GM12891 (cell line): ENCODE results near the gene CRTC3.
"Not testable (repeated sequence)": the region's sequence is repeated elsewhere in the genome, so short reads cannot be mapped to it uniquely, and the experiment has no call there.

ENCODE experiments used
- DNase-seq: peaks from one replicate; pipeline ENCODE4 v3.0.0; 2011; ENCODE audit warnings: low spot score; ENCODE audit not compliant: insufficient read length
- FAIRE-seq: peaks from 2 replicates; lab custom pipeline; 2011; peaks lifted over from hg19 to GRCh38; lab: Jason Lieb, UNC
- PAX5 ChIP-seq: IDR thresholded peaks from 2 replicates; pipeline ENCODE4 v1.6.1; 2011; ENCODE audit warnings: low read length, moderate library complexity, mild to moderate bottlenecking; ENCODE audit not compliant: insufficient read depth, severe bottlenecking
- POLR2A ChIP-seq: IDR thresholded peaks from 2 replicates; pipeline ENCODE4 v1.6.1; 2011; ENCODE audit warnings: low read depth, low read length, control low read depth
- POLR2AphosphoS5 ChIP-seq: IDR thresholded peaks from 2 replicates; pipeline ENCODE4 v1.6.1; 2011; ENCODE audit warnings: low read depth, low read length, control low read depth
- POU2F2 ChIP-seq: IDR thresholded peaks from 2 replicates; pipeline ENCODE4 v1.6.1; 2011; ENCODE audit warnings: low read depth, mild to moderate bottlenecking, control low read depth, low read length, moderate library complexity
- SPI1 ChIP-seq: IDR thresholded peaks from 2 replicates; pipeline ENCODE4 v1.6.1; 2011; ENCODE audit warnings: low read depth, low read length, control low read depth
- TAF1 ChIP-seq: IDR thresholded peaks from 2 replicates; pipeline ENCODE4 v1.6.1; 2011; ENCODE audit warnings: low read depth, low read length, control low read depth

Gene CRTC3

GRCh38 chr15:90671216-90671615 lies 141.5 kb downstream of the CRTC3 start:
- DNase-seq (no peak), FAIRE-seq (no peak)
- TF ChIP-seq POLR2AphosphoS5 (no peak), SPI1 (no peak), PAX5 (no peak), TAF1 (no peak), POU2F2 (no peak), POLR2A (no peak)

DNA sequence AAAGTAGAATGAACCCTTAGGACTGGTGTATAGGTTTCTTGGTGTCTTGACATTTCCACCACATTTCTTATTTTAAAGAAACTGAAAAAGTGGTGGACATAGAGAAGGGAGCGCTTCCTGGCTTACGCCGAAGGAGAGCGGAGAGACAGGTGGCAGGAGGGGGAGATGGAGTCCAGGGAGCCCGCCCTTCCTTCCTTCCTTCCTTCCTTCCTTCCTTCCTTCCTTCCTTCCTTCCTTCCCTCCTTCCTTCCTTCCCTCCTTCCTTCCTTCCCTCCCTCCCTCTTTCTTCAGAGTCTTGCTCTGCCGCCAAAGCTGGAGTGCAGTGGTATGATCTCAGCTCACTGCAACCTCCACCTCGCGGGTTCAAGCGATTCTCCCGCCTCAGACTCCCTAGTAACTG lies 143.6 kb downstream of the CRTC3 start:
- FAIRE-seq, DNase-seq: not testable (repeated sequence)

DNA sequence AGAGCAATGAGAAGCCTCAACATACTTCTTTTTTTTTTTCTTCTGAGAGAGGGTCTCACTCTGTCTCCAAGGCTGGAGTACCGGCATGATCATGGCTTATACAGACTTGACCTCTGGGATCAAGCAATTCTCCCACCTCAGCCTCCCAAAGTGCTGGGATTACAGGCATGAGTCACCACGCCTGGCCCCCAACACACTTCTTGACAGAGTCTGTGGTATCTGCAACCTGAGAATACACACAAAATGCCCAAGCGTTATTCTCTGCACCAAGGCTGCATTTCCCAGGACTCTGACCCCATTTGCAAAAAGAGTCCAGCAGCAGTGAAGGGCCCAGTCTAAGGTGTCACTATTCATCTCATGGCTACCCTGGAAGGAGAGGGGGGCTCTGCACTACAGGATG lies 144.8 kb downstream of the CRTC3 start:
- no peak for TF ChIP-seq POU2F2
- DNase-seq: no peak
- no peak for FAIRE-seq

DNA sequence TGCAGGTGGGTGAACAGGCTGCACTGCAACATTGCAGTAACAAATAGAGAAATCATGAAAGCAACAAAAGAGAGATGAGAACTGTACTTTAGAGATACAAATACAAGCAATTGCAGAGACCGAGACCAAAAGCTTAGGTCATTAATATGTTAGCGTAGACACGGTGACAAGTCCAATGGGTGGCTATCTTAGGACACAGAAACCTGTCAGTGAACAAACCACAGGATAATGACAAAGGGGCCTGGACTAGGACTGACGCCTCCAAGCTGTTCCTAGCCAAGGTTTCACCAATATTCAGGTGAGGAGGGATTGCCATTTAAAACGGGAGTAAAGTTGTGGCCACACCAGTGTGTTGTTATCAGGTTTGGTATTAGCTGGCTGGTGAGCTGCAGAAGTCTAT lies 145.7 kb downstream of the CRTC3 start:
- FAIRE-seq: no peak
- TF ChIP-seq POLR2A (no peak), TAF1 (no peak), POLR2AphosphoS5 (no peak), PAX5 (no peak), SPI1 (no peak), POU2F2 (no peak)
- DNase-seq: no peak

GRCh38 chr15:90677807-90678790 lies 148.4 kb downstream of the CRTC3 start:
- FAIRE-seq (peak; percentile 76), DNase-seq (no peak)
- TF ChIP-seq POLR2A (no peak), TAF1 (no peak), SPI1 (no peak), POU2F2 (no peak), POLR2AphosphoS5 (no peak), PAX5 (no peak)

DNA sequence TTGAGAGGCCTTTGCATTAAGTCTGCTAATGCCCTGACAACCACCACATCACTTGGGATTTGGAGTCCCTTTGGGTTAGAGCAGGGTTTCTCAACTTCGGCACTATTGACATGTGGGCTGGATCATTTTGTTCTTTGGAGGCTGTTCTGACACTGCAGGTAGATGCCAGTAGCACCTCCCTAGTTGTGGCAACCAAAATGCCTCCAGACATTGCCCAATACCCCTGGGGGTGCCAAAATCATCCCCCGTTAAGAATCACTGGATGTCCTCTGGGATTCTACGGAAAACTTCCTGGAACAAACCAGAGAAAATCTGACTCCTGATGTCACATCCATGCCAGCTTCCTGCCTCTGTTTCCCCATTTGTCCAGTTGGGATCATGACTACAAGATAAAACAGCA lies 150.2 kb downstream of the CRTC3 start:
- FAIRE-seq: no peak
- no peak for TF ChIP-seq PAX5
- TF ChIP-seq POU2F2: no peak
- no peak for TF ChIP-seq SPI1
- TF ChIP-seq TAF1: no peak
- TF ChIP-seq POLR2AphosphoS5: no peak
- no peak for TF ChIP-seq POLR2A

DNA sequence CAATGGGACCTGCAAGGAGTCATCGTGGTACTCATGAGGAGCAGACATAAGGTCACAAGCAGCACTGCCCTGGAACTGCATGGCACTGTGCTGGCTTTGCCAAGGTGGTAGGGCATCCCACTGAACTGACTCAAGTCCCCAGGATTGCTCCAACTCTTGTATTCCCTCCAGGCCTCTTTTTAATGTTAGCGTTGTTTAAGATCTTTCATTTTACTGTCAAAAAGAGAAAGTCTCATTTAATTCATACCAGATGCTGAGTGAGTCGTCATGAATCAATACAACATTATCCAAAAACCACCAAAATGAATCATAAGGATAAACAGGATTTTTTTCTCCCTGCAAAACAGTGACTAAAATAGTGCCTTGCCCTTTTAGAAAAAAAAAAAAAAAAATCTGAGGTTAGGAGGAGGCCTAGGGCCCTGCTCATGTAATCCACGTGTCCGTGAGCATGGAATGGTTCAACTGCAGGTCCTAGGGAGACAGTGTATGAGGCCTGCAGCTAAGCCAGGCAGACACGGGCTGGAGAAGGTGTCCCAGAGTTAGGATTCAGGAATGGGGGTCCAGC lies 150.7 kb downstream of the CRTC3 start:
- no peak for FAIRE-seq
- DNase-seq: no peak
- TF ChIP-seq SPI1 (no peak), POLR2AphosphoS5 (no peak), TAF1 (no peak), POLR2A (no peak), PAX5 (no peak), POU2F2 (no peak)

More for the DNA sequence above, 150.2 kb downstream of the CRTC3 start:
- DNase-seq: no peak

DNA sequence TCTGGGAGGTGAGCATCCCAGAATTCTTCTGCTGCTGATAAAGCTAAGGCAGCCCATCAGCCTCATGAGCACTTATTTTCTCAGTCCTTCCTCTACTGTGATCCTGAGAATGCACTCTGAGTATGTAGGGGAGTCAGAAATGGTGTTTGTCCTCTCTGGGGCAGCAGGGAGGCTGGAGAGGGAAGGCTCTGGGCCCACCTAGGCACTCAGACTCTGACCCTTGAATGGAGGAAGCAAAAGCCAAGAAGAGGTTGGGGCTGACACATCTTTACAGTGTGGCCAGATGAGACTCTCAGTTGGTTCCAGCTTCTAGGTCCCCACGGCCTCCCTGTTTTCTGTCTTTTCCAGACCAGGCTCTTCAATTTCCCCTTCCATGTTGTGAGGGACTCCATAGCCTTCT lies 151.3 kb downstream of the CRTC3 start:
- FAIRE-seq: no peak
- DNase-seq: no peak
- TF ChIP-seq TAF1 (no peak), PAX5 (no peak), SPI1 (no peak), POU2F2 (no peak), POLR2AphosphoS5 (no peak), POLR2A (no peak)

DNA sequence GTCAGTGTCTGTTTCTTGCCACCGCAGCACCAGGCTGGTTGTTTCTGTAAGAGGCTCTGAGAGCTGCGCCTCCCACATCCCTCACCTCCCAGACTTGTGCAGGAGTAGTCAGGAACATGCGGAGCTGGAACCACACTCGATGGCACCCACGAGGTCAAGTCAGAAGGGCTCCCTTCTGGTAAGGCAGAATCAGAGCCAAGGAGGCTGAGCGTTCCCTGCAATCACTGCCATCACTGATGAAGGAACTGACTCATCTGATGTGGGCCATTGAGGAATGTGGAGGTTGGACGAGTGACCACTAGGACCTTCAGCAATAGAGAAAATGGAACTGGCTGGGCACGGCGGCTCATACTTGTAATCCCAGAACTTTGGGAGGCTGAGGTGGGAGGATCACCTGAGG lies 151.8 kb downstream of the CRTC3 start:
- no peak for DNase-seq
- TF ChIP-seq SPI1 (no peak), TAF1 (no peak), POU2F2 (no peak), PAX5 (no peak)
- FAIRE-seq: no peak

DNA sequence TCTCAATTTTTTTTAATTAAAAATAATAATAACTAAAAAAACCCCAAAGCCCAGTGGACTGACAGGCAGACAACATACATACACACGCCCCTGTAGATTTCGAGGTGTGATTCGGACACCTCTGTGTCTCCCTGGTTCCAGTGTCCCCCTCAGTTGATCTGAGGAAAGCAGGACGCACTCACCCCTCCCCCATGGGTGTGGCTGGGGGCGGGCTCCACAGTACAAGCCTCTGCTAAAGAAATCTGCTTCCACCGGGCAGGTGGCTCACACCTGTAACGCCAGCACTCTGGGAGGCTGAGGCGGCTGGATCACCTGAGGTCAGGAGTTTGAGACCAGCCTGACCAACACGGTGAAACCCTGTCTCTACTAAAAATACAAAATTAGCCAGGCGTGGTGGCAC lies 153.6 kb downstream of the CRTC3 start:
- TF ChIP-seq TAF1: no peak
- no peak for TF ChIP-seq POLR2AphosphoS5
- no peak for TF ChIP-seq SPI1
- TF ChIP-seq POLR2A: no peak
- TF ChIP-seq POU2F2: no peak
- TF ChIP-seq PAX5: no peak
- FAIRE-seq (no peak), DNase-seq (no peak)
